ENCODE measurements around the gene NCOA3.

Gene NCOA3

GRCh38 chr20:47642118-47642517, 140.4 kb downstream of the NCOA3 start:
- POLR2A ChIA-PET, result no interaction called here
- DNase-seq (ENCODE audit: extremely low spot score), result no peak
- no peak for TF ChIP-seq PKNOX1 (IDR thresholded peaks at IDR 0.05)
- TF ChIP-seq SUZ12 (IDR thresholded peaks at IDR 0.05), result no peak
- TF ChIP-seq CTBP1 (IDR thresholded peaks at IDR 0.05; ENCODE audit: borderline replicate concordance), result no peak
- TF ChIP-seq NFRKB (IDR thresholded peaks at IDR 0.05), result no peak
- no peak for TF ChIP-seq SP1 (IDR thresholded peaks at IDR 0.05)
- TF ChIP-seq ELF4 (IDR thresholded peaks at IDR 0.05), result no peak
- TF ChIP-seq ZNF384 (IDR thresholded peaks at IDR 0.05), result no peak
- no peak for TF ChIP-seq FOXM1 (IDR thresholded peaks at IDR 0.05; ENCODE audit: borderline replicate concordance)
- no peak for TF ChIP-seq LEF1 (IDR thresholded peaks at IDR 0.05; ENCODE audit: borderline replicate concordance)
- TF ChIP-seq FOXA1 (IDR thresholded peaks at IDR 0.05), result no peak
- TF ChIP-seq HDGF (IDR thresholded peaks at IDR 0.05; ENCODE audit: borderline replicate concordance), result no peak
- no peak for TF ChIP-seq BHLHE40 (IDR thresholded peaks at IDR 0.05; ENCODE audit: borderline replicate concordance)
- CTCF ChIA-PET, result interaction anchor here (1.5 kb wide), 1 partner anchor 978 kb away, joined by 5 read pairs; no protein-coding TSS in a partner anchor

- ChIA-PET CTCF (no interaction called here), POLR2A (no interaction called here)
- TF ChIP-seq LEF1 (IDR thresholded peaks at IDR 0.05; ENCODE audit: borderline replicate concordance) (no peak), FOXA1 (IDR thresholded peaks at IDR 0.05) (no peak), ZNF384 (IDR thresholded peaks at IDR 0.05) (no peak), CTBP1 (IDR thresholded peaks at IDR 0.05; ENCODE audit: borderline replicate concordance) (no peak), HDGF (IDR thresholded peaks at IDR 0.05; ENCODE audit: borderline replicate concordance) (no peak), FOXM1 (IDR thresholded peaks at IDR 0.05; ENCODE audit: borderline replicate concordance) (no peak), PKNOX1 (IDR thresholded peaks at IDR 0.05) (no peak), TARDBP (IDR thresholded peaks at IDR 0.05) (no peak), ELF4 (IDR thresholded peaks at IDR 0.05) (no peak), FOXK2 (IDR thresholded peaks at IDR 0.05) (no peak), SUZ12 (IDR thresholded peaks at IDR 0.05) (no peak), L3MBTL2 (conservative IDR thresholded peaks at IDR 0.05) (no peak), NFRKB (IDR thresholded peaks at IDR 0.05) (no peak), BHLHE40 (IDR thresholded peaks at IDR 0.05; ENCODE audit: borderline replicate concordance) (no peak), SP1 (IDR thresholded peaks at IDR 0.05) (no peak), ARNT (IDR thresholded peaks at IDR 0.05) (no peak)
- DNase-seq (ENCODE audit: extremely low spot score), result no peak
Observed at GRCh38 chr20:47642624-47643023, 140.9 kb downstream of the NCOA3 start.

- CTCF ChIA-PET, result no interaction called here
- TF ChIP-seq FOXA1 (IDR thresholded peaks at IDR 0.05) (no peak), FOXM1 (IDR thresholded peaks at IDR 0.05; ENCODE audit: borderline replicate concordance) (no peak), ZNF384 (IDR thresholded peaks at IDR 0.05) (no peak), LEF1 (IDR thresholded peaks at IDR 0.05; ENCODE audit: borderline replicate concordance) (no peak), SUZ12 (IDR thresholded peaks at IDR 0.05) (no peak)
- POLR2A ChIA-PET, result no interaction called here
- DNase-seq (ENCODE audit: extremely low spot score), result no peak
Observed at GRCh38 chr20:47645632-47646031, 143.9 kb downstream of the NCOA3 start.

GRCh38 chr20:47647994-47648393, 146.3 kb downstream of the NCOA3 start:
- TF ChIP-seq TARDBP (IDR thresholded peaks at IDR 0.05) (no peak), NFRKB (IDR thresholded peaks at IDR 0.05) (no peak), ZNF384 (IDR thresholded peaks at IDR 0.05) (no peak), PKNOX1 (IDR thresholded peaks at IDR 0.05) (no peak), SP1 (IDR thresholded peaks at IDR 0.05) (no peak), CTBP1 (IDR thresholded peaks at IDR 0.05; ENCODE audit: borderline replicate concordance) (no peak), ARNT (IDR thresholded peaks at IDR 0.05) (no peak), LEF1 (IDR thresholded peaks at IDR 0.05; ENCODE audit: borderline replicate concordance) (no peak), L3MBTL2 (conservative IDR thresholded peaks at IDR 0.05) (no peak), ELF4 (IDR thresholded peaks at IDR 0.05) (no peak), FOXM1 (IDR thresholded peaks at IDR 0.05; ENCODE audit: borderline replicate concordance) (no peak), FOXA1 (IDR thresholded peaks at IDR 0.05) (no peak), FOXK2 (IDR thresholded peaks at IDR 0.05) (no peak), BHLHE40 (IDR thresholded peaks at IDR 0.05; ENCODE audit: borderline replicate concordance) (no peak), SUZ12 (IDR thresholded peaks at IDR 0.05) (no peak), HDGF (IDR thresholded peaks at IDR 0.05; ENCODE audit: borderline replicate concordance) (no peak)
- ChIA-PET POLR2A (no interaction called here), CTCF (no interaction called here)
- DNase-seq (ENCODE audit: extremely low spot score), result no peak

GRCh38 chr20:47648943-47649342, 147.3 kb downstream of the NCOA3 start:
- no peak for DNase-seq (ENCODE audit: extremely low spot score)
- CTCF ChIA-PET, result interaction anchor here (0.5 to 0.6 kb wide), 2 partner anchors 17 to 972 kb away, joined by 3 read pairs; no protein-coding TSS in a partner anchor
- TF ChIP-seq FOXA1 (IDR thresholded peaks at IDR 0.05), result no peak
- POLR2A ChIA-PET, result interaction anchor here (0.9 kb wide), 1 partner anchor 147 kb away, joined by 3 read pairs; the partner anchor contains the start of gene NCOA3

GRCh38 chr20:47652301-47652700, 150.6 kb downstream of the NCOA3 start:
- POLR2A ChIA-PET, result no interaction called here
- CTCF ChIA-PET, result interaction anchor here (1.4 kb wide), 1 partner anchor 11 kb away, joined by 3 read pairs; no protein-coding TSS in a partner anchor
- TF ChIP-seq TARDBP (IDR thresholded peaks at IDR 0.05) (no peak), FOXK2 (IDR thresholded peaks at IDR 0.05) (no peak), CTBP1 (IDR thresholded peaks at IDR 0.05; ENCODE audit: borderline replicate concordance) (no peak), SUZ12 (IDR thresholded peaks at IDR 0.05) (no peak), ARNT (IDR thresholded peaks at IDR 0.05) (no peak), HDGF (IDR thresholded peaks at IDR 0.05; ENCODE audit: borderline replicate concordance) (no peak)
- no peak for DNase-seq (ENCODE audit: extremely low spot score)
